GM19397 (cell line): Measurements from ENCODE around the gene BZW1.
A peak's percentile ranks its signal among the peaks of the same experiment; 100 is the strongest.

ENCODE experiments used
- ATAC-seq: cut with Tn5 transposase; IDR thresholded peaks from one replicate; pipeline ENCODE4 v1.9.1; 2021; ENCODE audit warnings: mild to moderate bottlenecking, moderate library complexity; ENCODE audit not compliant: unreplicated experiment

The BZW1 gene

GRCh38 chr2:200811333-200812121 is at the start of gene BZW1:
TSS of gene BZW1 (plus strand) at chr2:200811910. CDS start at chr2:200813218, 1,308 bp downstream.
- ATAC-seq, result peak; percentile 72

GRCh38 chr2:200762127-200762526 is 49.6 kb upstream of the BZW1 start:
- no peak for ATAC-seq

GRCh38 chr2:200763422-200763821 is 48.3 kb upstream of the BZW1 start:
- no peak for ATAC-seq

DNA sequence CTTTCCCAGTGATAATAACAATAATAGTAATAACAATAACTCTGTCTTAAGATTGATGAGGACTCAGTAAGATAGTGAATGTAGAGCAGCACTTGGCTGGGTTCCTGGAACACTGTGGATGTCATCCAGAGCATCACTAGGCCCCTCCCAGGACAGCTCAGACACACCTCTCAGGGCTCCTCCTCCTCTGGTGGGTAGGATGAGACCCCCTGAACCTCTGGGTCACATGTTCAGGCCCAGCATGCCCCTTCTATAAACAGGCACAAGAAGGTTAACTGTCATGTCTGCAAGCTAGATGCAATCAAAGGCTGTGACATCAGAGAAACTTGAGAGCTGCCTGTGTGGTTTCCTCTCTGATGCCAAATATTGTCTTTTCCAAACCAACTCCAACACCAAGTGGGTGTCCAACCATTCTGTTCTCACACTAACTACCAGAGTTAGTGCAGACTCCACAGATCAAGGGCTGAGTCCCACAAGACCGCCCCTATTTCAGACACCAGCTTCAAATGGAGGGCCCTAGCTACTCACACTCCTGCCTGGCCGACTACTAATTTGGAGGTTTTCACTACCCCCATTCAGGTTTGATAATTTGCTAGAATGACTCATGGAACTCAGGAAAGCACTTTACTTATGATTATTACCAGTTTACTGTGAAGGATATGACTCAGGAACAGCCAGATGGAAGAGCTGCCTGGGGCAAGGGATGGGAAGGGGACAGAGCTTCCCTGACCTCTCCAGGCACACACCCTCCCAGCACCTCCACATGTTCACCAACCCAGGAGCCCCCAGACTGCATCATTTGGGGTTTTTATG is 46.4 kb upstream of the BZW1 start:
- no peak for ATAC-seq

DNA sequence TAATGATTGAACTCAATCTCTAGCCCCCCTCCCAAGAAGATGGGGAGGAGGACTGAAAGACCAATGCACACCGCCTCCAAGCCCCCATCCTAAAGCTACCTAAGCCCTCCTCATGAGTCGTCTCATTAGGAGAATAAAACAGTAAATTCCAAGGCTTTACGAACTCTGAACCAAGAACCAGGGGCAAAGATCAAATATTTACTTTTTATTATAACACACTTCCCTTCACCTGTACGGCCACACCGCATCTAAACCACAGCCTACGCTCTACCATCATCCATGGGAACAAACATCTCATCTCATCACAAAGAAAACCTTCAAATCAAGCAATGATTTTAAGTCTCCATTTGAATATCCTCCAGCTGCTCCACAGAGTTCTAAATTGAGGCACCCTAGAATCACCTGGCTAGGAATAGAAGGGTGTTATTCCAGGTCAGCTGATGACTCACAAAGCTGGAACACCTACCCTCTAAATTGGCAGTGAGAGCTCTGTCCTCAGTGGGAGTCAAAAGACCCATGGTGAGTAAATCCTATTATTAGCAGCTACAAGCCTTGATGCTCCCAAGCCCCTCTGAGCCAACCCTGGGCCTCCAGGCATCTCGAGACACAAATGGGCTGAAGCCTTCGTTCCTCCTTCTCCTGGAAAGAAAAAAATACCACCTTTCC is 45.6 kb upstream of the BZW1 start:
- ATAC-seq, result no peak

- ATAC-seq, result no peak
Measured at GRCh38 chr2:200767111-200767885, 44.4 kb upstream of the BZW1 start.

GRCh38 chr2:200770847-200771246 is 40.9 kb upstream of the BZW1 start:
- ATAC-seq, result no peak

GRCh38 chr2:200772620-200773019 is 39.1 kb upstream of the BZW1 start:
- no peak for ATAC-seq

DNA sequence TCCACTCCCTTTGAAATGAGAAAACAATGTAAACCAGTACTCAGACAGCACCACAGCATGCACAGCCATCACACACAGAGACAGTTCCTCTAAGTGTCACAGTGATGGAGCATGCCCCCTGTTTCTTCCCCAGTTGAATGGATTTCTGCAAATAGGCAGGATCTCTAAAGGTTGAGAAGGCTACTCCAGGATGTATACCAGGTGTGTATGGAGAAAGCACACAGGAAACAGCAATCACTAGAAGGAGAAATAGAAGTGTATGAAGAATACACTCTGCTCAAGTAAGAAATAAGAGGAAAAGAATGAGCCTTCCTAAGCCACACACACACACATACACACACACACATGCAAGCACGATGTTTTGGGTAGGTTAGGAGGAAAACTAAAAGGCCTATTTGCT is 38.6 kb upstream of the BZW1 start:
- no peak for ATAC-seq

GRCh38 chr2:200774920-200775319 is 36.8 kb upstream of the BZW1 start:
- no peak for ATAC-seq

DNA sequence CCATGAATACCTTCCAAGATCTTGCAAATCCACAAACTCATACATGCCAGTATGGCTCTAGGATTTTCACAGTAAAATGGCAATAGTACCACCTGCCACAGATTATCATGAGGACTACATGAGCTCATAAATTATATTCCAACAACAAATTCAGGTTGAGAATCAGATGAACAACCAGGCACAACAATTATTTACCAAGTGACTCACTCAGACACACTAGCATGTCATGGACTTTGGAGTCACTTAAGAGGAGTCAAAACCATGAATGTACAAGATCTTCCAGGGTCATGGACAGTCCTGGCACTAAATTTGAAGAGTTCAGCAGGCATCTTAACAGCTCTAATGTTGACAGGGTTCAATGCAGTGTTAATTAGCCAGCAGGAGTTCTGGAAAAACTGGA is 34.4 kb upstream of the BZW1 start:
- ATAC-seq, result no peak

DNA sequence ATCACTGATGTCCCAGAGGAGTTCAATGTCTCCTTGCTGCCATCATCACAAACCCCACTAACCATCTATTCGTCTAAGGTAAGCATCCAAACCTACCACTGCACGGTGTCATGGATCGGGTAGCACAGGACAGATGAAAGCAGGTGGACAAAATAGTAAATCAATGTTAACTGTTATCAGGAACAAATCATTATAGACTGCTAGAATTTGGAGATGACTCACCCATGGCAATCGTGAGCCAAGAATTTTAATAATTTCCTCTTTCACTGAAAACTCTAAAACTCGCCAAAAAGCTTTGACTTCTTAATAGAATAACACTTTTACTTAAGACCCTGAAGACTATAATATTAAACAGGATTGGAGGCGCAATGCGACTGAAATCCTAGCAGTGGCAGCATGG is 33.7 kb upstream of the BZW1 start:
- no peak for ATAC-seq

GRCh38 chr2:200779214-200779613 is 32.5 kb upstream of the BZW1 start:
- no peak for ATAC-seq

GRCh38 chr2:200781616-200782015 is 30.1 kb upstream of the BZW1 start:
- ATAC-seq, result no peak

- no peak for ATAC-seq
Measured at GRCh38 chr2:200782251-200782650, 29.5 kb upstream of the BZW1 start.

- no peak for ATAC-seq
Measured at GRCh38 chr2:200784215-200784614, 27.5 kb upstream of the BZW1 start.

DNA sequence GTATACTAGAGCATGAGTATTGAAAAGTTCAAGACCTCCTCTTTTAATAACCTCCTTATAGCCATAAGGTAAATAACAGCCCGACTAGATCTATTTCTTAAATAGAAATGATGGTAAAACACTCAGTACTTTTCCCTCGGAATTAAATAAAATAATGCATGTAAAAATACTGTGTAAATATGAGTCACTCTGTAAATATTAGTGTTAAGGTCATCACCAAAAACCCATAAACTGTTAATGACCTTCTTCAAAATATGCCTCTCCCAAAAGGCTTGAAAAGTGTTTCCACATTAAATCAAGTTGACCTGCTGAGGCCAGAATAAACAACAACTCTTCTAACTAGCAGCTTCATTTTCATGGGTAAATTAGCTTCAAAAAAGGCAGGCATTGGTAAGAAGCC is 25.3 kb upstream of the BZW1 start:
- no peak for ATAC-seq

- no peak for ATAC-seq
Measured at GRCh38 chr2:200786826-200787225, 24.9 kb upstream of the BZW1 start.

- ATAC-seq, result no peak
Measured at GRCh38 chr2:200787351-200788120, 24.2 kb upstream of the BZW1 start.

GRCh38 chr2:200788121-200788718 is 23.5 kb upstream of the BZW1 start:
- no peak for ATAC-seq
